HepG2 (cell line): Measurements from ENCODE around the gene NUDT3.

ENCODE experiments used
- POLR2AphosphoS5 ChIP-seq: IDR thresholded peaks from 2 replicates; pipeline ENCODE4 v1.6.1; 2012; ENCODE audit warnings: low read depth, low read length
- TBL1XR1 ChIP-seq: fragments of 150-350 bp; IDR thresholded peaks from 2 replicates; pipeline ENCODE4 v1.6.1; 2014; ENCODE audit warnings: borderline replicate concordance, low read length; ENCODE audit not compliant: partially characterized antibody
- ZNF616 ChIP-seq: sonication (generic); formaldehyde crosslinking; IDR thresholded peaks from 2 replicates; pipeline ENCODE4 v1.5.0; 2020; ENCODE audit warnings: low read depth, mild to moderate bottlenecking, missing genetic modification reagents
- ZNF691 ChIP-seq: sonication (generic); formaldehyde crosslinking; IDR thresholded peaks from 2 replicates; pipeline ENCODE4 v1.4.0; 2020; ENCODE audit warnings: missing genetic modification reagents, low read depth, mild to moderate bottlenecking, borderline replicate concordance
- ZSCAN30 ChIP-seq: sonication (generic); formaldehyde crosslinking; IDR thresholded peaks from 2 replicates; pipeline ENCODE4 v1.5.0; 2020; ENCODE audit warnings: mild to moderate bottlenecking, missing genetic modification reagents

GRCh38 chr6:34346175-34347119, 46.0 kb downstream of the NUDT3 start:
- TF ChIP-seq POLR2AphosphoS5, result no peak
- no peak for TF ChIP-seq ZNF691
- no peak for TF ChIP-seq ZSCAN30
- TF ChIP-seq ZNF616 (CRISPR knock-in tag), result no peak
- TF ChIP-seq TBL1XR1, result no peak
